Naive thymus-derived CD4-positive, alpha-beta T cell (primary cell): ENCODE measurements around the gene ELMO1. TPM values are rescaled to one million over a fixed set of nuclear protein-coding genes. Genes with fewer than 3 reads are reported as not detected.
A peak's percentile ranks its signal among the peaks of the same experiment; 100 is the strongest.

Experiments
- ATAC-seq: fragments of 150-1000 bp; cut with Tn5 transposase; 2 replicates; pipeline ENCODE4 v1.10.0; 2021; ENCODE audit warnings: mild to moderate bottlenecking, moderate library complexity
- CTCF ChIA-PET: fragments of 350-600 bp; sonication (Branson Sonifier 250); formaldehyde crosslinking; loops from one replicate; lab custom pipeline; 2021; ENCODE audit warnings: antibody characterized with exemption; lab: Charles Lee
- POLR2A ChIA-PET: fragments of 350-600 bp; sonication (Branson Sonifier 250); formaldehyde crosslinking; loops from one replicate; lab custom pipeline; 2021; ENCODE audit warnings: antibody characterized with exemption, inconsistent platforms; lab: Charles Lee
- DNase-seq, 9 donors: peaks; one replicate each; pipeline versions ENCODE4 v3.0.0 to v3.0.0-alpha.2; 2020 to 2022; ENCODE audit warnings: mixed read lengths in 1 of 9
- H3K27ac ChIP-seq: one replicate; pipeline ENCODE4 v1.7.0; 2013; ENCODE audit warnings: mild to moderate bottlenecking, low read depth, low read length, moderate library complexity
- H3K27me3 ChIP-seq, 2 donors: one replicate each; pipeline ENCODE4 v1.7.0; 2013; ENCODE audit warnings: low read length in 2 of 2, mild to moderate bottlenecking in 2 of 2, moderate library complexity in 2 of 2; ENCODE audit not compliant: control insufficient read depth in 2 of 2, insufficient read depth in 2 of 2
- H3K36me3 ChIP-seq, 3 experiments: 1 replicate in 2 of 3; 2 replicates in 1 of 3; pipeline ENCODE4 v1.7.0; 2013; ENCODE audit warnings: low read length in 3 of 3, mild to moderate bottlenecking in 3 of 3, moderate library complexity in 1 of 3; ENCODE audit not compliant: insufficient read depth in 3 of 3, control insufficient read depth in 2 of 3
- H3K4me1 ChIP-seq, 2 donors: one replicate each; pipeline ENCODE4 v1.7.0; 2013; ENCODE audit warnings: low read length in 2 of 2, mild to moderate bottlenecking in 2 of 2, moderate library complexity in 1 of 2; ENCODE audit not compliant: control insufficient read depth in 2 of 2, insufficient read depth in 2 of 2
- H3K4me3 ChIP-seq: 2 replicates; pipeline ENCODE4 v1.7.0; 2013; ENCODE audit warnings: mild to moderate bottlenecking, low read length
- H3K9me3 ChIP-seq, 3 experiments: 1 replicate in 2 of 3; 2 replicates in 1 of 3; pipeline ENCODE4 v1.7.0; 2013; ENCODE audit warnings: low read length in 3 of 3; ENCODE audit not compliant: control insufficient read depth in 2 of 3
- H3K27ac Mint-ChIP-seq, 9 donors: one replicate each; pipeline ENCODE4 v1.8.0; 2020 to 2022; ENCODE audit warnings: mixed read lengths in 9 of 9, mild to moderate bottlenecking in 8 of 9, moderate library complexity in 5 of 9, inconsistent platforms in 2 of 9
- H3K27me3 Mint-ChIP-seq, 5 donors: one replicate each; pipeline ENCODE4 v1.8.0; 2021 to 2022; ENCODE audit warnings: mixed read lengths in 5 of 5, mild to moderate bottlenecking in 1 of 5
- H3K36me3 Mint-ChIP-seq, 5 donors: one replicate each; pipeline ENCODE4 v1.8.0; 2020 to 2022; ENCODE audit warnings: mixed read lengths in 5 of 5, mild to moderate bottlenecking in 3 of 5, inconsistent platforms in 1 of 5
- H3K4me1 Mint-ChIP-seq, 7 donors: one replicate each; pipeline ENCODE4 v1.8.0; 2020 to 2022; ENCODE audit warnings: mixed read lengths in 7 of 7, mild to moderate bottlenecking in 3 of 7, inconsistent platforms in 1 of 7
- H3K4me3 Mint-ChIP-seq, 10 donors: one replicate each; pipeline ENCODE4 v1.8.0; 2020 to 2022; ENCODE audit warnings: mild to moderate bottlenecking in 10 of 10, mixed read lengths in 10 of 10, moderate library complexity in 6 of 10, inconsistent platforms in 2 of 10
- H3K9me3 Mint-ChIP-seq, 11 donors: one replicate each; pipeline ENCODE4 v1.8.0; 2020 to 2022; ENCODE audit warnings: mixed read lengths in 11 of 11, mild to moderate bottlenecking in 4 of 11, inconsistent platforms in 1 of 11, moderate library complexity in 1 of 11
- intact Hi-C, 2 donors: fragments of 100-400 bp; cut with micrococcal nuclease; formaldehyde crosslinking; loops; one replicate each; pipeline ENCODE4 v1.15.1; 2023
- polyA plus RNA-seq, 2 donors: library from polyadenylated mRNA; unstranded; fragments of 300-500 nt; fragmentation: Illumina TruSeq; gene quantifications; one replicate each; pipeline ENCODE4 v1.2.3, GENCODE V29; 2021
- total RNA-seq, 6 experiments: library from RNA in 5 of 6; stranded (reverse) in 5 of 6; gene quantifications; 1 replicate in 5 of 6; 2 replicates in 1 of 6; pipeline ENCODE4 v1.2.3 and lab custom pipeline; 2021 to 2026

The ELMO1 gene
- total and polyA plus RNA-seq, 7 experiments from 2014 or later = 63.6 to 160 (median 124) TPM

GRCh38 chr7:36958111-36958733, 490.4 kb downstream of the ELMO1 start:
- no peak overlapping the region for H3K27ac ChIP-seq
- H3K9me3 ChIP-seq = no peaks in the 10 kb centered on the region
- Mint-ChIP-seq H3K4me1 (peaks cover 15 to 36% (median 16%) of the 10 kb centered on the region in 7 donors), H3K4me3 (no peak overlapping the region), H3K9me3 (peaks cover 0 to 34% (median 0%) of the 10 kb centered on the region in 11 donors), H3K36me3 (peaks cover 9 to 45% (median 28%) of the 10 kb centered on the region in 5 donors), H3K27me3 (no peaks in the 10 kb centered on the region), H3K27ac (no peak overlapping the region)
- no peaks in the 10 kb centered on the region for H3K36me3 ChIP-seq
- peaks cover 0 to 7% of the 10 kb centered on the region in 2 donors for H3K4me1 ChIP-seq
- ATAC-seq (peak; percentile 32), DNase-seq (no peak)
- ChIA-PET CTCF (no interaction called here), POLR2A (no interaction called here)
- intact Hi-C loops = no loop called here
- H3K27me3 ChIP-seq = no peaks in the 10 kb centered on the region
- H3K4me3 ChIP-seq = no peak overlapping the region

DNA sequence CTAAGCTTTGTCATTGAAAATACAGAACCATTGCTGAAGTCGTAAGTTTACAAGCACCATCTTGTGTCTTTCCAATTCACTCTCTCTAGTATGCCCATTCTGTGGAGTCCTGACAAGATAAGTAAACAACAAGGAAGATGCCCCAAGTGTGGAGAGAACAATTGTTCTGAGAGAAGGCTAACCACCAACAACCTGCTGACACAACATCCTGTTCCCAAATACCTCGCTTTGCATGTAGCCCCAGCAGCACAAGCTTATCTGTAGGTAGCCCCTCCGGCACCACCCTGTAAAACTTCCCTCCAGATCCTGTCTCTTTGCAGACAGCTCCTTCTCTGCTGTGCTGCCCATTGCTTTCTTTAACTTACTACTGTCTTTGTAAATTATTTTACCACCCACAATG, 491.0 kb downstream of the ELMO1 start:
- H3K9me3 ChIP-seq = no peaks in the 10 kb centered on the region
- CTCF ChIA-PET = no interaction called here
- no peak overlapping the region for H3K4me3 ChIP-seq
- Mint-ChIP-seq H3K27me3 (no peaks in the 10 kb centered on the region), H3K4me1 (peaks cover 13 to 33% (median 14%) of the 10 kb centered on the region in 7 donors), H3K36me3 (peaks cover 7 to 44% (median 26%) of the 10 kb centered on the region in 5 donors), H3K9me3 (peaks cover 0 to 36% (median 2%) of the 10 kb centered on the region in 11 donors), H3K27ac (no peak overlapping the region), H3K4me3 (no peak overlapping the region)
- intact Hi-C loops = no loop called here
- H3K36me3 ChIP-seq = no peaks in the 10 kb centered on the region
- no peaks in the 10 kb centered on the region for H3K27me3 ChIP-seq
- peaks cover 0 to 7% of the 10 kb centered on the region in 2 donors for H3K4me1 ChIP-seq
- DNase-seq (no peak), ATAC-seq (no peak)
- H3K27ac ChIP-seq = no peak overlapping the region
- POLR2A ChIA-PET = no interaction called here

GRCh38 chr7:36956814-36957213, 491.9 kb downstream of the ELMO1 start:
- ChIA-PET CTCF (no interaction called here), POLR2A (no interaction called here)
- no peak for ATAC-seq
- H3K4me1 ChIP-seq = peaks cover 0 to 7% of the 10 kb centered on the region in 2 donors
- no peaks in the 10 kb centered on the region for H3K9me3 ChIP-seq
- peaks cover 6 to 45% (median 28%) of the 10 kb centered on the region in 5 donors for H3K36me3 Mint-ChIP-seq
- peak overlapping the region in 1 of 9 donors; percentile 48 for H3K27ac Mint-ChIP-seq
- H3K4me3 ChIP-seq = no peak overlapping the region
- DNase-seq = no peak
- H3K27me3 Mint-ChIP-seq = no peaks in the 10 kb centered on the region
- no peaks in the 10 kb centered on the region for H3K27me3 ChIP-seq
- H3K9me3 Mint-ChIP-seq = peaks cover 0 to 44% (median 5%) of the 10 kb centered on the region in 11 donors
- H3K27ac ChIP-seq = no peak overlapping the region
- H3K36me3 ChIP-seq = peaks cover 0 to 6% (median 0%) of the 10 kb centered on the region in 3 experiments
- H3K4me3 Mint-ChIP-seq = no peak overlapping the region
- intact Hi-C loops = no loop called here
- peaks cover 6 to 29% (median 8%) of the 10 kb centered on the region in 7 donors for H3K4me1 Mint-ChIP-seq

DNA sequence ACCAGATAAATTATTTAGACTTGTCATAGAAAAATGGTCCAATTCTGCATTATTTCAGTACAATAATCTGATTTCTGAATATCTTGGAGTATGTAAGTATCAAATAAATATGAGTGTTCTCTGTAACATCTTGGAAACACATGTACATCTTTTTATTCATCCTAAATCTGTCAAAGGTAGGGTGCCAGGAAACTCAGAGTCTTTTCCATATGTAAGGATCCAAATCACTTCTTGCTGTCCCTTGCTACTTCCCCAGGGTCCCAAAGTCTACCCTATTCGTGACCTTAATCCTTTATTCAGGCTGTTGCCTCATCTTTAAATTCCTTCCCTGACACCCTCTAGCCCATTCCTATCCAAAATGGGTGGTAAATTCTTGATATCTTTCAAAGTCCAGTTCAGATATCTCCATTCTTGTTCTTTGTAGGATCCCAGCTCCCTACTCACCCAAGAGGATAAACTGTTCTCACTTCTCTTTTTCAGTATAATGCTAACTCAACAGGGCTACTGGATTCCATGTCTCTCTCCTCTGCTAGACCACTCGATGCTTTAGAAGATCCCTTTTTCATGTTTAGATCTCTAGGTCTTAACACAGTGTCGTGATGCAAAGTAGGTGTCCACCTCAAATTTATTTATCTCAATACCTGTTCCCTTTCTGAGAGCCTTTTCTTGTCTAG, 493.1 kb downstream of the ELMO1 start:
- Histone ChIP-seq H3K27ac (no peak overlapping the region), H3K36me3 (peaks cover 0 to 9% (median 0%) of the 10 kb centered on the region in 3 experiments), H3K27me3 (no peaks in the 10 kb centered on the region), H3K4me1 (peaks cover 0 to 7% of the 10 kb centered on the region in 2 donors), H3K4me3 (no peak overlapping the region), H3K9me3 (no peaks in the 10 kb centered on the region)
- no peak overlapping the region for H3K4me3 Mint-ChIP-seq
- no peak for DNase-seq
- intact Hi-C loops = no loop called here
- no peaks in the 10 kb centered on the region for H3K27me3 Mint-ChIP-seq
- H3K27ac Mint-ChIP-seq = peak overlapping the region in 5 of 9 donors; percentile 11 to 55 (median 44)
- peaks cover 5 to 51% (median 12%) of the 10 kb centered on the region in 11 donors for H3K9me3 Mint-ChIP-seq
- peaks cover 2 to 22% (median 10%) of the 10 kb centered on the region in 7 donors for H3K4me1 Mint-ChIP-seq
- POLR2A ChIA-PET = no interaction called here
- CTCF ChIA-PET = no interaction called here
- H3K36me3 Mint-ChIP-seq = peaks cover 18 to 53% (median 35%) of the 10 kb centered on the region in 5 donors
- no peak for ATAC-seq

DNA sequence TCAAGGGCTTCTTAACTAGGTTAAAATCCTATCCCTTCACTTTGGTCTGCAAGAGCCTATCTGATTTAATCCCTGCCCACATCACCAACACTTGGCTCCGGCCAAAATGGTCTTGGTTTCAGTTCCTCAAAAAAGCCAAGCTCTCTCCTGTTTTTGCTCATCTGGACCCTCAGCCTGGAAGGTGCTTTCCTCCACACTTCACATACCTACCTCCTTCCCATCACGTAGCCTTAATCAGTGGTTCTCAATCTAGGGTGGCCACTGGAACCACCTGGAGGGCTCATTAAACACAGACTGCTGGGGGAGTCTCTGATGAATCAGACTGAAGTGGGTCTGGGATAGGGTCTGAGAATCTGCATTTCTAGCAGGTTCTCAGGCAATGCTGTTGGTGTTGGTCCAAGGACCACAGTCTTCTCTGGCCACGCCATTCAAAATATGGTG, 497.4 kb downstream of the ELMO1 start:
- CTCF ChIA-PET = no interaction called here
- no peaks in the 10 kb centered on the region for H3K27me3 Mint-ChIP-seq
- Histone ChIP-seq H3K4me3 (no peak overlapping the region), H3K27ac (no peak overlapping the region), H3K36me3 (peaks cover 0 to 9% (median 0%) of the 10 kb centered on the region in 3 experiments), H3K4me1 (no peaks in the 10 kb centered on the region), H3K27me3 (no peaks in the 10 kb centered on the region), H3K9me3 (peaks cover 0 to 16% (median 7%) of the 10 kb centered on the region in 3 experiments)
- POLR2A ChIA-PET = interaction anchor here (0.8 kb wide), 1 partner anchor 20 kb away, joined by 3 read pairs; no protein-coding TSS in a partner anchor
- H3K9me3 Mint-ChIP-seq = peaks cover 20 to 89% (median 38%) of the 10 kb centered on the region in 11 donors
- intact Hi-C loops = no loop called here
- H3K27ac Mint-ChIP-seq = peak overlapping the region in 2 of 9 donors; percentile 36 to 61
- ATAC-seq (no peak), DNase-seq (no peak)
- peaks cover 54 to 90% (median 74%) of the 10 kb centered on the region in 5 donors for H3K36me3 Mint-ChIP-seq
- peaks cover 12 to 52% (median 23%) of the 10 kb centered on the region in 7 donors for H3K4me1 Mint-ChIP-seq
- peak overlapping the region in 1 of 10 donors; percentile 8 for H3K4me3 Mint-ChIP-seq

- peaks cover 20 to 89% (median 41%) of the 10 kb centered on the region in 11 donors for H3K9me3 Mint-ChIP-seq
- intact Hi-C loops = no loop called here
- DNase-seq = no peak
Measured at GRCh38 chr7:36949711-36950600, 498.7 kb downstream of the ELMO1 start.

More at GRCh38 chr7:36949711-36950600, 498.7 kb downstream of the ELMO1 start:
- ChIA-PET CTCF (no interaction called here), POLR2A (interaction anchor here (0.6 to 0.8 kb wide), 2 partner anchors 21 to 161 kb away, joined by 3 read pairs; no protein-coding TSS in a partner anchor)
- Histone ChIP-seq H3K4me1 (no peaks in the 10 kb centered on the region), H3K4me3 (no peak overlapping the region), H3K9me3 (peaks cover 0 to 28% (median 11%) of the 10 kb centered on the region in 3 experiments), H3K27me3 (no peaks in the 10 kb centered on the region), H3K27ac (no peak overlapping the region), H3K36me3 (peaks cover 0 to 18% (median 0%) of the 10 kb centered on the region in 3 experiments)
- ATAC-seq = peak; percentile 64
- Mint-ChIP-seq H3K36me3 (peaks cover 59 to 88% (median 83%) of the 10 kb centered on the region in 5 donors), H3K27ac (peak overlapping the region in 4 of 9 donors; percentile 4 to 86 (median 39)), H3K27me3 (no peaks in the 10 kb centered on the region), H3K4me1 (peaks cover 18 to 41% (median 23%) of the 10 kb centered on the region in 7 donors), H3K4me3 (peak overlapping the region in 1 of 10 donors; percentile 0)
